GM08714 (cell line): ENCODE data around the gene FGF22.
"Not testable (repeated sequence)": the region's sequence is repeated elsewhere in the genome, so short reads cannot be mapped to it uniquely, and the experiment has no call there.

ENCODE experiments used
- H3K4me3 ChIP-seq: fragments of 200-500 bp; sonication (Bioruptor generic); 2 replicates; pipeline ENCODE4 v1.5.1; 2014; ENCODE audit warnings: mild to moderate bottlenecking, low read length, inconsistent platforms
- ZNF274 ChIP-seq: IDR thresholded peaks from 2 replicates; pipeline ENCODE4 v1.6.1; 2012; ENCODE audit warnings: mild to moderate bottlenecking, low read depth, low read length

FGF22 gene

GRCh38 chr19:602391-603301, 37.0 kb upstream of the FGF22 start:
- H3K4me3 ChIP-seq, result no peak overlapping the region
- no peak for TF ChIP-seq ZNF274

GRCh38 chr19:603302-603639, 36.4 kb upstream of the FGF22 start:
- not testable (repeated sequence) for H3K4me3 ChIP-seq

- not testable (repeated sequence) for H3K4me3 ChIP-seq
Observed at GRCh38 chr19:603779-604178, 35.9 kb upstream of the FGF22 start.

- TF ChIP-seq ZNF274, result no peak
- H3K4me3 ChIP-seq, result no peak overlapping the region
Observed at GRCh38 chr19:604355-604754, 35.3 kb upstream of the FGF22 start.

- H3K4me3 ChIP-seq, result not testable (repeated sequence)
Observed at GRCh38 chr19:605061-605971, 34.4 kb upstream of the FGF22 start.

- no peak overlapping the region for H3K4me3 ChIP-seq
- no peak for TF ChIP-seq ZNF274
Observed at GRCh38 chr19:607301-608154, 32.2 kb upstream of the FGF22 start.

- no peak overlapping the region for H3K4me3 ChIP-seq
- no peak for TF ChIP-seq ZNF274
Observed at GRCh38 chr19:608155-609003, 31.3 kb upstream of the FGF22 start.

GRCh38 chr19:609004-609346, 30.7 kb upstream of the FGF22 start:
- H3K4me3 ChIP-seq, result no peak overlapping the region
- TF ChIP-seq ZNF274, result no peak

- TF ChIP-seq ZNF274, result no peak
- H3K4me3 ChIP-seq, result peak overlapping the region; percentile 11; the same call in 1 of the 2 replicates
Observed at GRCh38 chr19:610071-610800, 29.4 kb upstream of the FGF22 start.

GRCh38 chr19:610801-611480, 28.7 kb upstream of the FGF22 start:
- H3K4me3 ChIP-seq, result peak overlapping the region; percentile 11; the same call in 1 of the 2 replicates
- no peak for TF ChIP-seq ZNF274

GRCh38 chr19:611481-611868, 28.2 kb upstream of the FGF22 start:
- no peak for TF ChIP-seq ZNF274
- H3K4me3 ChIP-seq, result no peak overlapping the region; the same call in 1 of the 2 replicates

GRCh38 chr19:612941-613340, 26.7 kb upstream of the FGF22 start:
- H3K4me3 ChIP-seq, result no peak overlapping the region
- no peak for TF ChIP-seq ZNF274
